Kidney glomerular epithelial cell (primary cell): ENCODE data around the gene SORL1.
"Not testable (repeated sequence)": the region's sequence is repeated elsewhere in the genome, so short reads cannot be mapped to it uniquely, and the experiment has no call there.

Experiments used
- DNase-seq: peaks from one replicate; lab custom pipeline; 2025; lab: John Stamatoyannopoulos, UW

Gene SORL1

GRCh38 chr11:121478226-121478894 lies 26.2 kb downstream of the SORL1 start:
- no peak for DNase-seq

- DNase-seq: no peak
Observed at GRCh38 chr11:121478895-121479697, 27.0 kb downstream of the SORL1 start.

- no peak for DNase-seq
Observed at GRCh38 chr11:121479698-121480238, 27.7 kb downstream of the SORL1 start.

GRCh38 chr11:121481484-121482230 lies 29.5 kb downstream of the SORL1 start:
- not testable (repeated sequence) for DNase-seq

- no peak for DNase-seq
Observed at GRCh38 chr11:121482231-121483129, 30.4 kb downstream of the SORL1 start.

GRCh38 chr11:121483805-121484480 lies 31.8 kb downstream of the SORL1 start:
- no peak for DNase-seq

- DNase-seq: no peak
Observed at GRCh38 chr11:121485216-121485615, 33.1 kb downstream of the SORL1 start.

- no peak for DNase-seq
Observed at GRCh38 chr11:121486054-121486453, 33.9 kb downstream of the SORL1 start.

- no peak for DNase-seq
Observed at GRCh38 chr11:121487191-121487590, 35.1 kb downstream of the SORL1 start.

GRCh38 chr11:121488170-121488569 lies 36.1 kb downstream of the SORL1 start:
- no peak for DNase-seq

- DNase-seq: no peak
Observed at GRCh38 chr11:121488641-121489040, 36.5 kb downstream of the SORL1 start.

- no peak for DNase-seq
Observed at GRCh38 chr11:121489823-121490222, 37.7 kb downstream of the SORL1 start.

- no peak for DNase-seq
Observed at GRCh38 chr11:121494355-121495099, 42.4 kb downstream of the SORL1 start.

- no peak for DNase-seq
Observed at GRCh38 chr11:121497176-121497998, 45.3 kb downstream of the SORL1 start.

- DNase-seq: no peak
Observed at GRCh38 chr11:121499405-121499804, 47.3 kb downstream of the SORL1 start.

- no peak for DNase-seq
Observed at GRCh38 chr11:121500275-121500674, 48.2 kb downstream of the SORL1 start.

- no peak for DNase-seq
Observed at GRCh38 chr11:121500717-121501116, 48.6 kb downstream of the SORL1 start.

GRCh38 chr11:121503051-121503450 lies 50.9 kb downstream of the SORL1 start:
- DNase-seq: no peak

GRCh38 chr11:121506237-121506636 lies 54.1 kb downstream of the SORL1 start:
- not testable (repeated sequence) for DNase-seq
